22Rv1 (cell line): Measurements from ENCODE around the gene ARFGAP3.

ENCODE experiments used
- ZFX ChIP-seq: fragments of 450-650 bp; IDR thresholded peaks from 2 replicates; pipeline ENCODE4 v1.6.1; 2017; ENCODE audit warnings: antibody characterized with exemption, borderline replicate concordance
- TF ChIP-seq, protein P1 (sequence below): fragments of 450-650 bp; IDR thresholded peaks from 2 replicates; pipeline ENCODE4 v1.5.1; 2017; ENCODE audit warnings: mild to moderate bottlenecking

DNA sequence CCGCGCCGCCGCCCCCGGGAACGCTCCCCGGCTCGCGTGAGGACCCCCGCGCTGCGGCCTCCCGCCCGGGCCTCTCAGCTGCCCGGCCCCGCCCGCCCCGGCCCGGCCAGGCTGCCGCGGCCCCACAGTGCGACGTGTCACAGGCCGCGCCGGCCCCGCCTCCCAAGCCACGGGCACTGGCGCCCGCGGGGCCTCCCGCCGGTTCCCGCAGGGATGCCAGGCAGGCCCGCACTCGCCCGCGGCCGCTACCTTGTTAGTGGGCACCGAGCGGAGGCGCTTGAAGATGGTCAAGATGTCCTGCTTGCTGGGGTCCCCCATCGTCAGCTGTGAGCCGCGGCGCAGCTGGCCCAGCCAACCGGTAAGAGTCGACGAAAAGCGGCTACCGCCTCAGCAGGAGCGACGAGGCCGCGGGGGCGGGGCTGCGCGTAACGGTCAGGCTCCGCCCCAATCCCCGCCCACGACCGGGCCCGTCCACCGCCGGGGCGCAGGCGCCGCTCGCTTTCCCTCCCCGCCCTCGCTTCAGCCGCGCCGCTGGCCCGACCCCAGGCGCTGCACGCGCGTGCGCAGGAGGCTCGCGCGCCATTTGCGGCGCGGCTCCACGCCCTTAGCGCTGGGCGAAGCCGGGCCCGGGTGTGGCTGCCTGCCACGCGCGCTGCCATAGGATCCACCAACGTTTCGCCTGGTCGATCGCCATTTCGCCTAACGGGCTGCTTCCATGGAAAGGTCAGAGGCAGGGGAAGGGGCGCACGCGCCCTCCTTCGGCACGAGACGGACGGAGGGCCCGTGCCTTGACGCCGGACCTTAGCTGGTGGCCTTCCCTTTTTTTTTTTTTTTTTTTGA lies at the start of gene ARFGAP3:
- TF ChIP-seq, protein P1, sequence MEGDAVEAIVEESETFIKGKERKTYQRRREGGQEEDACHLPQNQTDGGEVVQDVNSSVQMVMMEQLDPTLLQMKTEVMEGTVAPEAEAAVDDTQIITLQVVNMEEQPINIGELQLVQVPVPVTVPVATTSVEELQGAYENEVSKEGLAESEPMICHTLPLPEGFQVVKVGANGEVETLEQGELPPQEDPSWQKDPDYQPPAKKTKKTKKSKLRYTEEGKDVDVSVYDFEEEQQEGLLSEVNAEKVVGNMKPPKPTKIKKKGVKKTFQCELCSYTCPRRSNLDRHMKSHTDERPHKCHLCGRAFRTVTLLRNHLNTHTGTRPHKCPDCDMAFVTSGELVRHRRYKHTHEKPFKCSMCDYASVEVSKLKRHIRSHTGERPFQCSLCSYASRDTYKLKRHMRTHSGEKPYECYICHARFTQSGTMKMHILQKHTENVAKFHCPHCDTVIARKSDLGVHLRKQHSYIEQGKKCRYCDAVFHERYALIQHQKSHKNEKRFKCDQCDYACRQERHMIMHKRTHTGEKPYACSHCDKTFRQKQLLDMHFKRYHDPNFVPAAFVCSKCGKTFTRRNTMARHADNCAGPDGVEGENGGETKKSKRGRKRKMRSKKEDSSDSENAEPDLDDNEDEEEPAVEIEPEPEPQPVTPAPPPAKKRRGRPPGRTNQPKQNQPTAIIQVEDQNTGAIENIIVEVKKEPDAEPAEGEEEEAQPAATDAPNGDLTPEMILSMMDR = no peak
- no peak for TF ChIP-seq ZFX
